HFFc6 (cell line): ENCODE measurements around the gene PPP1R9B. TPM values are rescaled to one million over a fixed set of nuclear protein-coding genes. Genes with fewer than 3 reads are reported as not detected.

Experiments
- DNase-seq: peaks from one replicate; pipeline ENCODE4 v3.0.0-alpha.2; 2018
- H3K27ac Mint-ChIP-seq: 2 replicates; pipeline ENCODE4 v1.8.0; 2020; ENCODE audit warnings: mild to moderate bottlenecking, mixed read lengths
- H3K27me3 Mint-ChIP-seq: 2 replicates; pipeline ENCODE4 v1.8.0; 2021; ENCODE audit warnings: mild to moderate bottlenecking, moderate library complexity, mixed read lengths; ENCODE audit not compliant: insufficient read depth
- H3K36me3 Mint-ChIP-seq: 2 replicates; pipeline ENCODE4 v1.8.0; 2021; ENCODE audit warnings: low read depth, mixed read lengths
- H3K4me1 Mint-ChIP-seq: 2 replicates; pipeline ENCODE4 v1.8.0; 2020; ENCODE audit warnings: low read depth, mixed read lengths
- H3K4me3 Mint-ChIP-seq: 2 replicates; pipeline ENCODE4 v1.8.0; 2020; ENCODE audit warnings: mild to moderate bottlenecking, moderate library complexity, mixed read lengths
- H3K9me3 Mint-ChIP-seq: 2 replicates; pipeline ENCODE4 v1.8.0; 2020; ENCODE audit warnings: mild to moderate bottlenecking, mixed read lengths
- CTCF ChIP-seq: fragments of 200-600 bp; sonication (generic); IDR thresholded peaks from 2 replicates; pipeline ENCODE4 v1.5.0; 2021; ENCODE audit warnings: antibody characterized with exemption, mild to moderate bottlenecking
- total RNA-seq, 6 experiments: library from RNA; stranded (reverse); fragmentation: NEBNext Ultra II Directional; extraction: Animal tissue kit (Norgen Biotek cat#: 25700); gene quantifications; 2 replicates in 1 of 6; 3 replicates in 5 of 6; pipeline ENCODE4 v1.2.3, GENCODE V29; 2021

Gene PPP1R9B
- total RNA-seq, 6 experiments from 2014 or later, result 66.4 to 78.5 (median 68.7) TPM

- H3K36me3 Mint-ChIP-seq, result no peaks in the 10 kb centered on the region
- no peak overlapping the region for H3K4me3 Mint-ChIP-seq
- H3K4me1 Mint-ChIP-seq, result peaks cover 32% of the 10 kb centered on the region
- no peak for TF ChIP-seq CTCF
- no peaks in the 10 kb centered on the region; the same call in 1 of the 2 replicates for H3K27me3 Mint-ChIP-seq
- no peak overlapping the region for H3K27ac Mint-ChIP-seq
- no peaks in the 10 kb centered on the region for H3K9me3 Mint-ChIP-seq
- no peak for DNase-seq
Measured at GRCh38 chr17:50106393-50107131, 43.9 kb downstream of the PPP1R9B start.

- Mint-ChIP-seq H3K4me1 (peaks cover 39% of the 10 kb centered on the region), H3K36me3 (no peaks in the 10 kb centered on the region), H3K9me3 (no peaks in the 10 kb centered on the region), H3K4me3 (no peak overlapping the region), H3K27ac (no peak overlapping the region), H3K27me3 (no peaks in the 10 kb centered on the region; the same call in 1 of the 2 replicates)
- no peak for DNase-seq
- TF ChIP-seq CTCF, result no peak
Measured at GRCh38 chr17:50105811-50106210, 44.7 kb downstream of the PPP1R9B start.

DNA sequence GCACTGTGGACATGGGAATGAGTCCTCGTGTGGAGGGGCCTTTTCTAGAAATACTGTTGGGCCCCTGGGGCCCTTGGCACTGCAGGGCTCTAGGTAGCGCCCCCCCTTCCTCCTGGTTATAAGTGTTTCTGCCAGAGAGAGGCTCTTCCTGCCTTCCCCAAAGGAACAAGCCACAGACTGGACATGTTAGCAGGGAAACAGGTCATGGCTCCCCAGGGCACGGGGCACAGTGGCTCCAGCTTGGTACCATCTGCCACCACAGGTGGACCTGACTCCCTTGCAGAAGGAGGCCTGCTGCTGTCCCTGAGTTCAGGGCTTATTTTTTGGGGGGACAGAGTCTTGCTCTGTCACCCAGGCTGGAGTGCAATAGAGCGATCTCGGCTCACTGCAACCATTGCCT lies 46.5 kb downstream of the PPP1R9B start:
- H3K9me3 Mint-ChIP-seq, result no peaks in the 10 kb centered on the region
- no peak overlapping the region for H3K4me3 Mint-ChIP-seq
- H3K36me3 Mint-ChIP-seq, result no peaks in the 10 kb centered on the region
- H3K4me1 Mint-ChIP-seq, result peaks cover 52% of the 10 kb centered on the region
- TF ChIP-seq CTCF, result no peak
- no peak for DNase-seq
- H3K27ac Mint-ChIP-seq, result no peak overlapping the region
- no peaks in the 10 kb centered on the region; the same call in 1 of the 2 replicates for H3K27me3 Mint-ChIP-seq

GRCh38 chr17:50103252-50103651 lies 47.2 kb downstream of the PPP1R9B start:
- Mint-ChIP-seq H3K9me3 (no peaks in the 10 kb centered on the region), H3K4me1 (peaks cover 46% of the 10 kb centered on the region), H3K4me3 (no peak overlapping the region), H3K27me3 (no peaks in the 10 kb centered on the region; the same call in 1 of the 2 replicates), H3K27ac (no peak overlapping the region), H3K36me3 (no peaks in the 10 kb centered on the region)
- no peak for DNase-seq
- no peak for TF ChIP-seq CTCF

DNA sequence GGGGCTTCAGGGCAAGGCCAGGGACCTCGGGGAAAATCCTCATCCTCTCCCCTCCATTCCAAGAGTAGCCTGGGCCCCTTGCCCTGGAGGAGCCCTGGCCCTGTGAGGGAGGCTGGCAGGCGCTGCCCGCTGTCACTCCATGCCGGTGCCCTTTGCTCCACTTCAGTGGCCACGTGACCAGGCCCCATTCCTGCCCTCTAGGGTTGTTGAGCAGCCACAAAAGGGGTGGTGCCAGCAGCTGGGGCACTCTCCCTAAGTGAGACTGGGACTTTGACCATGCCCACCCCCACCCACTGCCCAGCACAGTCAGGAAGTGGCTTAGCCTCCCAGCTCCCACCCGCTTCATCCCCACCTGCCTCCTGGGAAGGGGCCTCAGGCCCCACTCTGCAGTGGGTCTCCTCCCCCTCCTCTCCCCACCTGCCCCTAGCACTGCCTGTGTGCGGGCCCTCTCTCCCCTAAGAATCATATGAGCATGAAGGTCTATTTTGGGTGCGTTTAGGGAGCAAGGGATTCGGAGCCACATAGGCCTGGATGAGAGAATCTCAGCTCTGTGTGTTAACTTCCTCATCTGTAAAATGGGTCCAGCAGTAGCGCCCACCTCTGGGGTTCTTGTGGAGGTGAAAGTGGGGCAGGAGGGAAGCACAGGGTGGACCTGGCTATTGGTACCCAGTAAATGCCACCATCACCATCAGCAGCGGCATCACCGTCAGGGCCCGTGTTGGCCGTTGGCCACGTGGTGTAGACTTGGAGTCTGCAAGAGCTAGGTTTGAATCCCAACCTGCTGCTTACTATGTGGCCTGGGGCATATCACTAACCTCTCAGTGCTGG lies 48.1 kb downstream of the PPP1R9B start:
- Mint-ChIP-seq H3K27ac (no peak overlapping the region), H3K9me3 (no peaks in the 10 kb centered on the region), H3K4me1 (peaks cover 37% of the 10 kb centered on the region), H3K36me3 (no peaks in the 10 kb centered on the region), H3K4me3 (no peak overlapping the region), H3K27me3 (no peaks in the 10 kb centered on the region; the same call in 1 of the 2 replicates)
- TF ChIP-seq CTCF, result no peak
- DNase-seq, result no peak
